ENCODE measurements around the gene ZNF664. TPM values are rescaled to one million over a fixed set of nuclear protein-coding genes. Genes with fewer than 3 reads are reported as not detected.

ZNF664 gene
- total RNA-seq, 2 donors from 2014 or later: 131 to 139 TPM

DNA sequence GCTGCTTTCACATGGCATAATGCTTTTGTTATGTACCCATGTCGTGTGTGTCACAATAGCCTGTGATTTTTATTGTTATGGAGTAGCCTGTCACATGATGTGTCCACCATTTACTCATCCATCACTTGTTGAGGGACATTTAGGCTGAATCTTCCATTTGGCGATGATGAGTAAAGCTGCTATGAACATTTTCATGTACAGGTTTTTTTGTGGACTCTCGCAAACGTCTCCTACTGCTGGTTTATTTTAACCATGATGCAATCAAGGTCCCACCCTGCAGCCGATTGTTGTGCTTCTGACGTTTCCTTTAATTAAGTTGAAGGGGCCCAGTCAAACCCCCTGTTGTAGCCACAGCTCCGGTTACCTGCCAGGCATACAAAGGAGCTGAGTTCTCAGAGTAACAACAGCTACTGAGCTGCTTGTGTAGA lies 63.2 kb downstream of the ZNF664 start:
- H3K27me3 Mint-ChIP-seq (ENCODE audit: insufficient read depth): no peaks in the 10 kb centered on the region
- H3K36me3 Mint-ChIP-seq (ENCODE audit: low read depth): no peaks in the 10 kb centered on the region
- Histone ChIP-seq H3K27ac (ENCODE audit: low read depth, low read length) (no peak overlapping the region), H3K4me1 (ENCODE audit: control insufficient read depth, insufficient read depth, low read length) (no peaks in the 10 kb centered on the region), H3K4me3 (ENCODE audit: low read length) (no peak overlapping the region), H3K36me3 (ENCODE audit: control insufficient read depth, insufficient read depth, low read length) (no peaks in the 10 kb centered on the region), H3K9ac (ENCODE audit: extremely low read depth, low read length, poor library complexity, severe bottlenecking) (no peak overlapping the region), H3K9me3 (ENCODE audit: control insufficient read depth, low read length) (no peaks in the 10 kb centered on the region), H3K27me3 (ENCODE audit: control insufficient read depth, insufficient read depth, low read length, poor library complexity, severe bottlenecking) (no peaks in the 10 kb centered on the region)
- 50 to 67% methylated on average over 6 to 7 of the region's 7 CpGs for WGBS, 2 experiments (ENCODE audit: insufficient coverage in 1 of 2, insufficient read length in 1 of 2)
- no peaks in the 10 kb centered on the region for H3K9me3 Mint-ChIP-seq
- peak overlapping the region; percentile 20 for H3K27ac Mint-ChIP-seq
- no peak overlapping the region for H3K4me3 Mint-ChIP-seq
- DNase-seq: no peak
- peaks cover 7% of the 10 kb centered on the region for H3K4me1 Mint-ChIP-seq
- TF ChIP-seq, protein P1, sequence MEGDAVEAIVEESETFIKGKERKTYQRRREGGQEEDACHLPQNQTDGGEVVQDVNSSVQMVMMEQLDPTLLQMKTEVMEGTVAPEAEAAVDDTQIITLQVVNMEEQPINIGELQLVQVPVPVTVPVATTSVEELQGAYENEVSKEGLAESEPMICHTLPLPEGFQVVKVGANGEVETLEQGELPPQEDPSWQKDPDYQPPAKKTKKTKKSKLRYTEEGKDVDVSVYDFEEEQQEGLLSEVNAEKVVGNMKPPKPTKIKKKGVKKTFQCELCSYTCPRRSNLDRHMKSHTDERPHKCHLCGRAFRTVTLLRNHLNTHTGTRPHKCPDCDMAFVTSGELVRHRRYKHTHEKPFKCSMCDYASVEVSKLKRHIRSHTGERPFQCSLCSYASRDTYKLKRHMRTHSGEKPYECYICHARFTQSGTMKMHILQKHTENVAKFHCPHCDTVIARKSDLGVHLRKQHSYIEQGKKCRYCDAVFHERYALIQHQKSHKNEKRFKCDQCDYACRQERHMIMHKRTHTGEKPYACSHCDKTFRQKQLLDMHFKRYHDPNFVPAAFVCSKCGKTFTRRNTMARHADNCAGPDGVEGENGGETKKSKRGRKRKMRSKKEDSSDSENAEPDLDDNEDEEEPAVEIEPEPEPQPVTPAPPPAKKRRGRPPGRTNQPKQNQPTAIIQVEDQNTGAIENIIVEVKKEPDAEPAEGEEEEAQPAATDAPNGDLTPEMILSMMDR (conservative IDR thresholded peaks at IDR 0.05): no peak

DNA sequence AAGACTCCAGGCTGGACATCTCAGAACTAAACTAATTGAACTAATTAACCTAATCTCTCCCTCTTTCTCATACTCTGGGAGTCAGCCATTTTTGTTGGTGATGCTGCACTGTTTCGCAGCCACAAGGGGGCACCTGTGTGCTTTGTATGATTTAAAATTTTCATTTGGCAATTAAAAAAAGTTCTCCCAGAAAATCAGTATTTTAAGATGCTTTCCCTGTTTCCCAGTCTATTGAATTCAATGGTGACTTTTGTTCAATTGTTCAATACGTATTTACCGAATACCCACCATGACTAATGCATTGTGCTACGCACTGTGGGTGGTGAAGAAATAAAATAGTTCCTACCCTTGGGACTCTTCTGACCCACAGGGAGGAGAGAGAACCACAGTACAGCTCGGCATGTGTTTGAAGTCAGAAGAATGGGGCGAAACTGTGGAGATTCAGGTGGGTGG lies 63.7 kb downstream of the ZNF664 start:
- TF ChIP-seq, protein P1 (conservative IDR thresholded peaks at IDR 0.05): peak; percentile 97
- no peaks in the 10 kb centered on the region for H3K36me3 Mint-ChIP-seq (ENCODE audit: low read depth)
- DNase-seq: peak; percentile 78

GRCh38 chr12:124037331-124037730 lies 64.3 kb downstream of the ZNF664 start:
- H3K4me3 Mint-ChIP-seq: no peak overlapping the region
- Histone ChIP-seq H3K27me3 (ENCODE audit: control insufficient read depth, insufficient read depth, low read length, poor library complexity, severe bottlenecking) (no peaks in the 10 kb centered on the region), H3K4me1 (ENCODE audit: control insufficient read depth, insufficient read depth, low read length) (no peaks in the 10 kb centered on the region), H3K27ac (ENCODE audit: low read depth, low read length) (no peak overlapping the region), H3K36me3 (ENCODE audit: control insufficient read depth, insufficient read depth, low read length) (no peaks in the 10 kb centered on the region), H3K9me3 (ENCODE audit: control insufficient read depth, low read length) (no peaks in the 10 kb centered on the region), H3K9ac (ENCODE audit: extremely low read depth, low read length, poor library complexity, severe bottlenecking) (no peak overlapping the region), H3K4me3 (ENCODE audit: low read length) (no peak overlapping the region)
- H3K27me3 Mint-ChIP-seq (ENCODE audit: insufficient read depth): no peaks in the 10 kb centered on the region
- no peaks in the 10 kb centered on the region for H3K36me3 Mint-ChIP-seq (ENCODE audit: low read depth)
- TF ChIP-seq, protein P1 (conservative IDR thresholded peaks at IDR 0.05): no peak
- H3K27ac Mint-ChIP-seq: no peak overlapping the region
- no peaks in the 10 kb centered on the region for H3K9me3 Mint-ChIP-seq
- H3K4me1 Mint-ChIP-seq: peaks cover 7% of the 10 kb centered on the region
- WGBS, 2 experiments (ENCODE audit: insufficient coverage in 1 of 2, insufficient read length in 1 of 2): 100% methylated on average over 1 of the region's 1 CpG; no CpG with 5 or more reads in 1 of the 2 experiments
- DNase-seq: no peak

More for the DNA sequence above, 63.7 kb downstream of the ZNF664 start:
- H3K9me3 Mint-ChIP-seq: no peaks in the 10 kb centered on the region
- peaks cover 7% of the 10 kb centered on the region for H3K4me1 Mint-ChIP-seq
- Histone ChIP-seq H3K9me3 (ENCODE audit: control insufficient read depth, low read length) (no peaks in the 10 kb centered on the region), H3K9ac (ENCODE audit: extremely low read depth, low read length, poor library complexity, severe bottlenecking) (no peak overlapping the region), H3K36me3 (ENCODE audit: control insufficient read depth, insufficient read depth, low read length) (no peaks in the 10 kb centered on the region), H3K27me3 (ENCODE audit: control insufficient read depth, insufficient read depth, low read length, poor library complexity, severe bottlenecking) (no peaks in the 10 kb centered on the region), H3K27ac (ENCODE audit: low read depth, low read length) (no peak overlapping the region), H3K4me3 (ENCODE audit: low read length) (no peak overlapping the region), H3K4me1 (ENCODE audit: control insufficient read depth, insufficient read depth, low read length) (no peaks in the 10 kb centered on the region)
- 48 to 74% methylated on average over 3 to 6 of the region's 6 CpGs for WGBS, 2 experiments (ENCODE audit: insufficient coverage in 1 of 2, insufficient read length in 1 of 2)
- H3K27me3 Mint-ChIP-seq (ENCODE audit: insufficient read depth): no peaks in the 10 kb centered on the region
- peak overlapping the region; percentile 20 for H3K27ac Mint-ChIP-seq
- no peak overlapping the region for H3K4me3 Mint-ChIP-seq
